GM12875 (cell line): ENCODE measurements around the gene ZNF99.
"Not testable (repeated sequence)": the region's sequence is repeated elsewhere in the genome, so short reads cannot be mapped to it uniquely, and the experiment has no call there.

Experiments used
- H3K4me3 ChIP-seq: one replicate; pipeline ENCODE4 v1.5.1; 2011; ENCODE audit warnings: low read depth, low read length, control low read depth
- CTCF ChIP-seq: IDR thresholded peaks from 2 replicates; pipeline ENCODE4 v1.5.1; 2011; ENCODE audit warnings: low read depth, mild to moderate bottlenecking, control low read depth, inconsistent platforms, low read length, moderate library complexity, borderline replicate concordance; ENCODE audit not compliant: insufficient read depth

ZNF99 gene

GRCh38 chr19:22797040-22797439 is 13.1 kb upstream of the ZNF99 start:
- TF ChIP-seq CTCF: no peak
- no peak overlapping the region for H3K4me3 ChIP-seq

GRCh38 chr19:22792863-22793262 is 8.9 kb upstream of the ZNF99 start:
- not testable (repeated sequence) for H3K4me3 ChIP-seq

GRCh38 chr19:22735911-22736645 is 47.9 kb downstream of the ZNF99 start:
- no peak for TF ChIP-seq CTCF
- no peak overlapping the region for H3K4me3 ChIP-seq

GRCh38 chr19:22733691-22734090 is 50.3 kb downstream of the ZNF99 start:
- no peak overlapping the region for H3K4me3 ChIP-seq
- TF ChIP-seq CTCF: no peak

GRCh38 chr19:22728214-22728613 is 55.7 kb downstream of the ZNF99 start:
- not testable (repeated sequence) for H3K4me3 ChIP-seq

- not testable (repeated sequence) for H3K4me3 ChIP-seq
Observed at GRCh38 chr19:22721533-22721932, 62.4 kb downstream of the ZNF99 start.

- no peak for TF ChIP-seq CTCF
- H3K4me3 ChIP-seq: no peak overlapping the region
Observed at GRCh38 chr19:22708983-22709382, 75.0 kb downstream of the ZNF99 start.

- H3K4me3 ChIP-seq: not testable (repeated sequence)
Observed at GRCh38 chr19:22703096-22703495, 80.9 kb downstream of the ZNF99 start.

GRCh38 chr19:22702661-22703060 is 81.3 kb downstream of the ZNF99 start:
- not testable (repeated sequence) for H3K4me3 ChIP-seq
